A673 (cell line): Measurements from ENCODE around the gene IL12A. TPM values are rescaled to one million over a fixed set of nuclear protein-coding genes. Genes with fewer than 3 reads are reported as not detected.

Source experiments
- BruUV-seq: library from RNA; stranded (reverse); fragments of 400-500 nt; replicated peaks from 2 replicates; lab custom pipeline; 2021; lab: Mats Ljungman, UMichigan
- CTCF ChIA-PET: fragments of 300-600 bp; sonication (Branson Sonifier 250); formaldehyde crosslinking; loops from one replicate; lab custom pipeline; 2022; ENCODE audit warnings: antibody characterized with exemption; lab: Charles Lee
- POLR2A ChIA-PET: fragments of 300-600 bp; sonication (Branson Sonifier 250); formaldehyde crosslinking; loops from one replicate; lab custom pipeline; 2022; ENCODE audit warnings: antibody characterized with exemption; ENCODE audit not compliant: low non-redundant PET; lab: Charles Lee
- DNase-seq: peaks from one replicate; pipeline ENCODE4 v3.0.0-alpha.2; 2015; ENCODE audit warnings: low spot score
- H3K27ac ChIP-seq: fragments of 200-600 bp; sonication (generic); 2 replicates; pipeline ENCODE4 v1.5.1; 2016; ENCODE audit warnings: mixed run types, low read depth, mild to moderate bottlenecking, mixed read lengths, antibody characterized with exemption, low read length; ENCODE audit not compliant: poor library complexity, severe bottlenecking
- H3K27me3 ChIP-seq: fragments of 200-600 bp; sonication (generic); replicated peaks from 2 replicates; pipeline ENCODE4 v1.6.1; 2017; ENCODE audit warnings: mixed run types, low read depth, mild to moderate bottlenecking, mixed read lengths, antibody characterized with exemption, low read length; ENCODE audit not compliant: insufficient read depth, poor library complexity
- H3K36me3 ChIP-seq: fragments of 200-600 bp; sonication (generic); 2 replicates; pipeline ENCODE4 v1.6.1; 2016; ENCODE audit warnings: mixed run types, mild to moderate bottlenecking, mixed read lengths, antibody characterized with exemption, low read length; ENCODE audit not compliant: insufficient read depth, poor library complexity, severe bottlenecking
- H3K4me1 ChIP-seq: fragments of 200-600 bp; sonication (generic); 2 replicates; pipeline ENCODE4 v1.6.1; 2017; ENCODE audit warnings: mixed run types, mild to moderate bottlenecking, mixed read lengths, antibody characterized with exemption, low read length; ENCODE audit not compliant: insufficient read depth, poor library complexity, severe bottlenecking
- H3K4me3 ChIP-seq: fragments of 200-600 bp; sonication (generic); 2 replicates; pipeline ENCODE4 v1.5.1; 2016; ENCODE audit warnings: low read depth, mixed run types, mild to moderate bottlenecking, mixed read lengths, low read length; ENCODE audit not compliant: poor library complexity, severe bottlenecking
- H3K9me3 ChIP-seq: fragments of 200-600 bp; sonication (generic); 2 replicates; pipeline ENCODE4 v1.6.1; 2016; ENCODE audit warnings: mixed run types, low read depth, mild to moderate bottlenecking, mixed read lengths, antibody characterized with exemption, low read length; ENCODE audit not compliant: poor library complexity, severe bottlenecking
- CTCF ChIP-seq: fragments of 300-800, 200-600 bp; sonication (generic); conservative IDR thresholded peaks from 2 replicates; pipeline ENCODE4 v1.5.1; 2017; ENCODE audit warnings: low read depth, mild to moderate bottlenecking, antibody characterized with exemption, low read length, moderate library complexity, mixed read lengths
- EZH2 ChIP-seq: fragments of 200-600 bp; sonication (generic); IDR thresholded peaks from 2 replicates; pipeline ENCODE4 v1.6.1; 2017; ENCODE audit warnings: borderline replicate concordance, low read depth, mild to moderate bottlenecking, mixed read lengths, antibody characterized with exemption, low read length; ENCODE audit not compliant: poor library complexity, severe bottlenecking
- intact Hi-C: fragments of 100-400 bp; cut with micrococcal nuclease; formaldehyde crosslinking; loops from one replicate; pipeline ENCODE4 v1.10.0; 2022; ENCODE audit not compliant: unreplicated experiment
- total RNA-seq: library from RNA; stranded (reverse); gene quantifications from 2 replicates; pipeline ENCODE4 v1.2.3, GENCODE V29; 2021

IL12A gene
- total RNA-seq, 1 experiment from 2014 or later = not detected

DNA sequence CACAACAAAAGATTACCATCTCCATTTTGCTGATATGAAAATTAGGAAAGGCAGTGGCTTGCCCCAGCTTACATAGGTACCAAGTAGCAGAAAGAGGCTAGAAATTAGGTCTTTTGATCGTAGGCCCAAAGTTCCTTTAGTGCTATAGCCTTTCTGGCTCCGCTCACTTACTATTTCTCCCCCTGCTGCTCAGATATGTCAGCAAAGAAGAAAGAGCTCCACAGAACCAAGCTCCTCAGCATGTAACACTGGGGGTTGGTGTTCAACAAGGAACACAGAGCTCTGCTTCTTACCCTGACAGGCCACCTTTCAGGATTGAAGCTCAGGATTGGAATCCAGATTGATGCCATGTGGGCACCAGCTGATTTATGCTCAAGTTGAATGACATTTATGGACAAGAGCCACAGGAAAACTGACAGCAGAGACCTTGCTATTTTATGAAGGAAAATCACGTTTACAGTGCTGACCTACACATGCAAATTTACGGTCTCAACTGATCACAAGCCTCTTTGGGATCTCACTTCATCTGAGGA is 6.1 kb upstream of the IL12A start:
- TF ChIP-seq CTCF (no peak), EZH2 (no peak)

DNA sequence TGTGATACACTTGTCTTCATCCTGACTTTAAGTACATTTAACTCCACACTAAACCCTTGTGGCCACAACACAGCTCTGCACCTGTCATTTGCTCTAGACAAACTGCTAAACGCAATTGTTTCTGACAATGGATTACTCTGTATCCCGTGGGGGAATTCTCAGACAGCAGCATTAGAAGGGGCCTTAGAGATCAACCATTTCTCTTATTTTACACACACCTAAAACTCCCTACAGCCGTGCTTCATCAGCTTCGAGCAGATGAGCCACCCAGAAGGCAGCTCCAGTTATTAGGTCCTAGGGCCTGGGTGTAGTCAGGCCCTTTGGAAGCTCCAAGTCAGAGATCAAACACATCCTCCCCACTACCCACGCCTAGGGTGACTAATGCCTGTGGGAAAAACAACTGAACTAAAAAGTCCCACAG is 1.3 kb upstream of the IL12A start:
- Histone ChIP-seq H3K4me1 (no peaks in the 10 kb centered on the region), H3K36me3 (no peaks in the 10 kb centered on the region), H3K27me3 (no peaks in the 10 kb centered on the region), H3K4me3 (no peak overlapping the region), H3K27ac (no peak overlapping the region), H3K9me3 (no peaks in the 10 kb centered on the region)
- no peak for DNase-seq
- intact Hi-C loops = no loop called here
- no peak for TF ChIP-seq CTCF
- no peak for TF ChIP-seq EZH2
- CTCF ChIA-PET = interaction anchor here (0.5 to 2.3 kb wide), 3 partner anchors 29 to 227 kb away, joined by 3 to 7 read pairs (median 5); no protein-coding TSS in a partner anchor
- POLR2A ChIA-PET = no interaction called here
- BruUV-seq = no TSS peak

More for the DNA sequence above, 6.1 kb upstream of the IL12A start:
- ChIA-PET CTCF (interaction anchor here (0.9 kb wide), 1 partner anchor 98 kb away, joined by 4 read pairs; no protein-coding TSS in a partner anchor), POLR2A (no interaction called here)
- Histone ChIP-seq H3K27ac (no peak overlapping the region), H3K4me1 (no peaks in the 10 kb centered on the region), H3K27me3 (no peaks in the 10 kb centered on the region), H3K36me3 (no peaks in the 10 kb centered on the region), H3K4me3 (no peak overlapping the region), H3K9me3 (no peaks in the 10 kb centered on the region)
- BruUV-seq = no TSS peak
- intact Hi-C loops = no loop called here
- DNase-seq = no peak

GRCh38 chr3:159989973-159990846 is 1.6 kb downstream of the IL12A start:
- no peak overlapping the region for H3K27ac ChIP-seq
- BruUV-seq = no TSS peak
- intact Hi-C loops = no loop called here
- no peak overlapping the region for H3K4me3 ChIP-seq
- no peaks in the 10 kb centered on the region for H3K27me3 ChIP-seq
- no peaks in the 10 kb centered on the region for H3K4me1 ChIP-seq
- no peaks in the 10 kb centered on the region for H3K9me3 ChIP-seq
- DNase-seq = no peak
- ChIA-PET CTCF (no interaction called here), POLR2A (interaction anchor here (0.6 kb wide), 2 partner anchors 23 to 38 kb away, joined by 3 read pairs; no protein-coding TSS in a partner anchor)
- no peaks in the 10 kb centered on the region for H3K36me3 ChIP-seq
- no peak for TF ChIP-seq EZH2
- TF ChIP-seq CTCF = no peak
